Measurements from ENCODE around the gene PGA4.

DNA sequence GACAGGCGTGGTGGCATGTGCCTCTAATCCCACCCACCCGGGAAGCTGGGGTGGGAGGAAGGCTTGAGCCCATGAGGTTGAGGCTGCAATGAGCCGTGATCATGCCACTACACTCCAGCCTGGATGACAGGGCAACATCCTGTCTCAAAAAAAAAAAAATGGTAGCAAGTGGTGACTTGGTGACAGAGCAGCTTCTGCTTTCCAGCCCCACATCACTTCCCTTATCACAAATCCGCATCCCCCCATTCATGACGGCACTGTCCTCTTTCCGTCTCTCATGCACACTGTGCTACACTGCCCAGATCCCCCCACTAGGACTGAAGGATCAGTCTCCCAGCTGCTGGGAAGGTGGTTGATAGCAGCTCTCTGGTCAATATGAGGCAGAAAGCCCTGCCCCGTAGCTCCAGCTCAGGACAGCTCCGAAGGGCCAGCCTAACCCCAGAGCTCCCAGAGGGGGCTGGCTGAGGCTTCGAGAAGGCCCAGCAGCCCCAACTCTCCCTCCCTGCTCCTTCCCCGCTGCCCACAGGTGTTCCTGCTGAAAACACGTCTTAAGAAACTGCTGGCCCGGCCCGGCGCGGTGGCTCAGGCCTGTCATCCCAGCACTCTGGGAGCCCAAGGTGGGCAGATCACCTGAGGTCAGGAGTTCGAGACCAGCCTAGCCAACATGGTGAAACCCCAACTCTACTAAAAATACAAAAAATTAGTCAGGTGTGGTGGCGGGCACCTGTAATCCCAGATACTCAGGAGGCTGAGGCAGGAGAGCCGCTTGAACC is 34.7 kb downstream of the PGA4 start:
- TF ChIP-seq, protein P1, sequence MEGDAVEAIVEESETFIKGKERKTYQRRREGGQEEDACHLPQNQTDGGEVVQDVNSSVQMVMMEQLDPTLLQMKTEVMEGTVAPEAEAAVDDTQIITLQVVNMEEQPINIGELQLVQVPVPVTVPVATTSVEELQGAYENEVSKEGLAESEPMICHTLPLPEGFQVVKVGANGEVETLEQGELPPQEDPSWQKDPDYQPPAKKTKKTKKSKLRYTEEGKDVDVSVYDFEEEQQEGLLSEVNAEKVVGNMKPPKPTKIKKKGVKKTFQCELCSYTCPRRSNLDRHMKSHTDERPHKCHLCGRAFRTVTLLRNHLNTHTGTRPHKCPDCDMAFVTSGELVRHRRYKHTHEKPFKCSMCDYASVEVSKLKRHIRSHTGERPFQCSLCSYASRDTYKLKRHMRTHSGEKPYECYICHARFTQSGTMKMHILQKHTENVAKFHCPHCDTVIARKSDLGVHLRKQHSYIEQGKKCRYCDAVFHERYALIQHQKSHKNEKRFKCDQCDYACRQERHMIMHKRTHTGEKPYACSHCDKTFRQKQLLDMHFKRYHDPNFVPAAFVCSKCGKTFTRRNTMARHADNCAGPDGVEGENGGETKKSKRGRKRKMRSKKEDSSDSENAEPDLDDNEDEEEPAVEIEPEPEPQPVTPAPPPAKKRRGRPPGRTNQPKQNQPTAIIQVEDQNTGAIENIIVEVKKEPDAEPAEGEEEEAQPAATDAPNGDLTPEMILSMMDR (IDR thresholded peaks at IDR 0.05), result no peak
- no peak for TF ChIP-seq POLR2AphosphoS5 (IDR thresholded peaks at IDR 0.05)
- no peak for TF ChIP-seq POLR2A (IDR thresholded peaks at IDR 0.05)

Measured in transverse colon (tissue), 4 donors.